Neural cell (in vitro differentiated cells): ENCODE measurements around the gene CPSF4L. TPM values are rescaled to one million over a fixed set of nuclear protein-coding genes. Genes with fewer than 3 reads are reported as not detected.

ENCODE experiments used
- H2AFZ ChIP-seq: fragments of 200-600, 300-800 bp; sonication (generic), shearing (Covaris generic); 2 replicates; pipeline ENCODE4 v1.6.0; 2014; ENCODE audit warnings: low read depth, mild to moderate bottlenecking, antibody characterized with exemption, low read length, moderate library complexity
- H3F3A ChIP-seq: fragments of 200-600 bp; shearing (Covaris generic); 2 replicates; pipeline ENCODE4 v1.6.1; 2016; ENCODE audit warnings: mild to moderate bottlenecking, moderate library complexity, mixed read lengths, antibody characterized with exemption, low read length; ENCODE audit not compliant: insufficient read depth, poor library complexity, severe bottlenecking
- H3K27ac ChIP-seq: fragments of 200-600, 300-800 bp; sonication (generic), shearing (Covaris generic); 2 replicates; pipeline ENCODE4 v1.5.1; 2014; ENCODE audit warnings: mild to moderate bottlenecking, low read length, moderate library complexity
- H3K27me3 ChIP-seq: fragments of 300-800, 200-600 bp; sonication (generic), shearing (Covaris generic); 2 replicates; pipeline ENCODE4 v1.6.0; 2014; ENCODE audit warnings: mild to moderate bottlenecking, low read depth, low read length, moderate library complexity; ENCODE audit not compliant: insufficient read depth
- H3K36me3 ChIP-seq: fragments of 300-800, 200-600 bp; sonication (generic), shearing (Covaris generic); 2 replicates; pipeline ENCODE4 v1.5.1; 2014; ENCODE audit warnings: mild to moderate bottlenecking, antibody characterized with exemption, low read length, moderate library complexity; ENCODE audit not compliant: insufficient read depth
- H3K4me2 ChIP-seq: fragments of 300-800, 200-600 bp; sonication (generic), shearing (Covaris generic); 2 replicates; pipeline ENCODE4 v1.6.0; 2014; ENCODE audit warnings: mild to moderate bottlenecking, low read length
- H3K4me3 ChIP-seq: fragments of 300-800, 200-600 bp; sonication (generic), shearing (Covaris generic); 2 replicates; pipeline ENCODE4 v1.5.1; 2014; ENCODE audit warnings: mild to moderate bottlenecking, low read length, moderate library complexity
- H3K79me2 ChIP-seq: fragments of 200-600 bp; shearing (Covaris generic); replicated peaks from 2 replicates; pipeline ENCODE4 v1.6.0; 2014; ENCODE audit warnings: mild to moderate bottlenecking, low read length, moderate library complexity; ENCODE audit not compliant: insufficient read depth
- H3K9ac ChIP-seq: fragments of 300-800, 200-600 bp; sonication (generic), shearing (Covaris generic); 2 replicates; pipeline ENCODE4 v1.6.1; 2016; ENCODE audit warnings: mild to moderate bottlenecking, low read length, mixed read lengths
- H3K9me2 ChIP-seq: fragments of 200-600 bp; shearing (Covaris generic); 2 replicates; pipeline ENCODE4 v1.6.1; 2016; ENCODE audit warnings: mild to moderate bottlenecking, low read length, mixed read lengths; ENCODE audit not compliant: insufficient read depth
- H3K9me3 ChIP-seq: fragments of 200-600, 300-800 bp; sonication (generic), shearing (Covaris generic); 2 replicates; pipeline ENCODE4 v1.6.1; 2016; ENCODE audit warnings: mild to moderate bottlenecking, mixed run types, low read length, moderate library complexity, mixed read lengths
- H4K20me1 ChIP-seq: fragments of 200-600 bp; shearing (Covaris generic); 2 replicates; pipeline ENCODE4 v1.6.1; 2016; ENCODE audit warnings: mild to moderate bottlenecking, mixed run types; ENCODE audit not compliant: insufficient read depth
- EP300 ChIP-seq: fragments of 450-650 bp; conservative IDR thresholded peaks from 2 replicates; pipeline ENCODE4 v1.6.1; 2014; ENCODE audit warnings: antibody characterized with exemption, mild to moderate bottlenecking, moderate library complexity; ENCODE audit not compliant: poor library complexity, severe bottlenecking
- EZH2 ChIP-seq: fragments of 200-600, 300-800 bp; shearing (Covaris generic), sonication (generic); IDR thresholded peaks from 2 replicates; pipeline ENCODE4 v1.6.1; 2014; ENCODE audit warnings: antibody characterized with exemption, low read length, borderline replicate concordance, mild to moderate bottlenecking; ENCODE audit not compliant: insufficient read depth, poor library complexity, severe bottlenecking
- MXI1 ChIP-seq: fragments of 450-650 bp; conservative IDR thresholded peaks from 2 replicates; pipeline ENCODE4 v1.6.1; 2014; ENCODE audit warnings: antibody characterized with exemption, mild to moderate bottlenecking; ENCODE audit not compliant: poor library complexity, severe bottlenecking
- POLR2AphosphoS5 ChIP-seq: IDR thresholded peaks from 2 replicates; pipeline ENCODE4 v1.6.1; 2012
- RAD21 ChIP-seq: fragments of 450-650 bp; conservative IDR thresholded peaks from 2 replicates; pipeline ENCODE4 v1.6.1; 2014; ENCODE audit warnings: antibody characterized with exemption, mild to moderate bottlenecking, moderate library complexity
- SMC3 ChIP-seq: fragments of 450-650 bp; conservative IDR thresholded peaks from 2 replicates; pipeline ENCODE4 v1.6.1; 2014; ENCODE audit warnings: antibody characterized with exemption, mild to moderate bottlenecking, moderate library complexity; ENCODE audit not compliant: poor library complexity
- TAF1 ChIP-seq: IDR thresholded peaks from 2 replicates; pipeline ENCODE4 v1.6.1; 2012; ENCODE audit warnings: low read depth
- polyA plus RNA-seq: library from polyadenylated mRNA; depleted of rRNA; stranded (reverse); fragments of >200 nt; gene quantifications from 2 replicates; pipeline ENCODE4 v1.2.3, GENCODE V29; 2014
- TF ChIP-seq, protein P1 (sequence below): fragments of 450-650 bp; IDR thresholded peaks from 2 replicates; pipeline ENCODE4 v1.5.1; 2014; ENCODE audit warnings: antibody characterized with exemption, mild to moderate bottlenecking, moderate library complexity; ENCODE audit not compliant: poor library complexity, severe bottlenecking
- TF ChIP-seq, protein P2 (sequence below): IDR thresholded peaks from 2 replicates; pipeline ENCODE4 v1.6.1; 2012; ENCODE audit warnings: borderline replicate concordance

CPSF4L gene
- polyA plus RNA-seq, 1 donor from 2014 or later = not detected

DNA sequence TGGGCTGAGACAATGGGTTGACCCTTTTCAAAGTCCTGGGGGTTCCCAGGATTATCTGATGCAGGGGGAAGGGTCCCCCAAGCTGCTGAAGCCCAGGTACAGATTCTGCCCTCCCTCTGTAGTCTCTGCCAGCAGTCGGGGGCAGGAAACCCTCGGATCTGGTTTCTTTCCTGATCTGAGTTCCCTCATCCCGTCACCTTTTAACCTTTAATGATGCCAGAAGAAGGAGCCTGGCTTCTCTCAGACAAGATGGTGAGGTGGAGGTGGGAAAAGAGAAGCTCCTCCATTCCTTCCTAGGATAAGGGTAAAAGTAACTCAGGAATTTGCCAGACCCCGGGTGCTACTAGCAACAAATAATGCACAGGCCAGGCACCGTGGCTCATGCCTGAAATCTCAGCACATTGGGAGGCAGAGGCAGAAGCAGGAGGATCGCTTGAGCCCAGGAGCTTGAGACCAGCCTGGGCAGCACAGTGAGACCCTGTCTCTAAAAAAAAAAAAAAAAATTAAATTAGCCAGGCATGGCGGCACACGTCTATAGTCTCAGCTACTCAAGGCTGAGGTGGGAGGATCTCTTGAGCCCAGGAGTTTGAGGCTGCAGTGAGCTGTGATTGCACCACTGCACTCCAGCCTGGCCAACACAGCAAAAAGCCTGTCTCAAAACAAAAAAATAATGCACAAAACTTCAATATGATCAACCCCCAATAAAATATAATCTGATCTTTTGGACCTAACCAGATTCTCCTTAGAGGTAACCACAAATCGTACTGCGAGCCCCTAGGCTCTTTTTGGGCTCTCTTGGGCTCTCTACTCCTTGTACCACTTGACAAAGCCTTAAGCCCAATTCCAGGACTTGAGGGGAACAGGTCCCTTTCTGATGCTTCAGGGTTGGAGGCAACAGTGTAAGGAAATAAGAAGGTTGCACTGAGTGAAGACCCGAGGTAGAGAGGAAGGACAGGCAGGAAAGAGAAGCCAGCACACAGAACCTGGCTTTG lies 44.5 kb upstream of the CPSF4L start:
- Histone ChIP-seq H3K4me2 (no peak overlapping the region), H4K20me1 (no peaks in the 10 kb centered on the region), H3K27me3 (no peaks in the 10 kb centered on the region), H3K36me3 (no peaks in the 10 kb centered on the region), H3F3A (no peaks in the 10 kb centered on the region), H3K9me3 (no peaks in the 10 kb centered on the region), H3K9me2 (no peaks in the 10 kb centered on the region), H3K4me3 (no peak overlapping the region), H2AFZ (no peak overlapping the region), H3K27ac (no peak overlapping the region), H3K9ac (no peak overlapping the region), H3K79me2 (peaks cover 82% of the 10 kb centered on the region)
- no peak for TF ChIP-seq EP300
- no peak for TF ChIP-seq POLR2AphosphoS5
- TF ChIP-seq RAD21 = no peak
- no peak for TF ChIP-seq TAF1
- no peak for TF ChIP-seq EZH2
- TF ChIP-seq, protein P1, sequence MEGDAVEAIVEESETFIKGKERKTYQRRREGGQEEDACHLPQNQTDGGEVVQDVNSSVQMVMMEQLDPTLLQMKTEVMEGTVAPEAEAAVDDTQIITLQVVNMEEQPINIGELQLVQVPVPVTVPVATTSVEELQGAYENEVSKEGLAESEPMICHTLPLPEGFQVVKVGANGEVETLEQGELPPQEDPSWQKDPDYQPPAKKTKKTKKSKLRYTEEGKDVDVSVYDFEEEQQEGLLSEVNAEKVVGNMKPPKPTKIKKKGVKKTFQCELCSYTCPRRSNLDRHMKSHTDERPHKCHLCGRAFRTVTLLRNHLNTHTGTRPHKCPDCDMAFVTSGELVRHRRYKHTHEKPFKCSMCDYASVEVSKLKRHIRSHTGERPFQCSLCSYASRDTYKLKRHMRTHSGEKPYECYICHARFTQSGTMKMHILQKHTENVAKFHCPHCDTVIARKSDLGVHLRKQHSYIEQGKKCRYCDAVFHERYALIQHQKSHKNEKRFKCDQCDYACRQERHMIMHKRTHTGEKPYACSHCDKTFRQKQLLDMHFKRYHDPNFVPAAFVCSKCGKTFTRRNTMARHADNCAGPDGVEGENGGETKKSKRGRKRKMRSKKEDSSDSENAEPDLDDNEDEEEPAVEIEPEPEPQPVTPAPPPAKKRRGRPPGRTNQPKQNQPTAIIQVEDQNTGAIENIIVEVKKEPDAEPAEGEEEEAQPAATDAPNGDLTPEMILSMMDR = no peak
- no peak for TF ChIP-seq MXI1
- TF ChIP-seq, protein P2, sequence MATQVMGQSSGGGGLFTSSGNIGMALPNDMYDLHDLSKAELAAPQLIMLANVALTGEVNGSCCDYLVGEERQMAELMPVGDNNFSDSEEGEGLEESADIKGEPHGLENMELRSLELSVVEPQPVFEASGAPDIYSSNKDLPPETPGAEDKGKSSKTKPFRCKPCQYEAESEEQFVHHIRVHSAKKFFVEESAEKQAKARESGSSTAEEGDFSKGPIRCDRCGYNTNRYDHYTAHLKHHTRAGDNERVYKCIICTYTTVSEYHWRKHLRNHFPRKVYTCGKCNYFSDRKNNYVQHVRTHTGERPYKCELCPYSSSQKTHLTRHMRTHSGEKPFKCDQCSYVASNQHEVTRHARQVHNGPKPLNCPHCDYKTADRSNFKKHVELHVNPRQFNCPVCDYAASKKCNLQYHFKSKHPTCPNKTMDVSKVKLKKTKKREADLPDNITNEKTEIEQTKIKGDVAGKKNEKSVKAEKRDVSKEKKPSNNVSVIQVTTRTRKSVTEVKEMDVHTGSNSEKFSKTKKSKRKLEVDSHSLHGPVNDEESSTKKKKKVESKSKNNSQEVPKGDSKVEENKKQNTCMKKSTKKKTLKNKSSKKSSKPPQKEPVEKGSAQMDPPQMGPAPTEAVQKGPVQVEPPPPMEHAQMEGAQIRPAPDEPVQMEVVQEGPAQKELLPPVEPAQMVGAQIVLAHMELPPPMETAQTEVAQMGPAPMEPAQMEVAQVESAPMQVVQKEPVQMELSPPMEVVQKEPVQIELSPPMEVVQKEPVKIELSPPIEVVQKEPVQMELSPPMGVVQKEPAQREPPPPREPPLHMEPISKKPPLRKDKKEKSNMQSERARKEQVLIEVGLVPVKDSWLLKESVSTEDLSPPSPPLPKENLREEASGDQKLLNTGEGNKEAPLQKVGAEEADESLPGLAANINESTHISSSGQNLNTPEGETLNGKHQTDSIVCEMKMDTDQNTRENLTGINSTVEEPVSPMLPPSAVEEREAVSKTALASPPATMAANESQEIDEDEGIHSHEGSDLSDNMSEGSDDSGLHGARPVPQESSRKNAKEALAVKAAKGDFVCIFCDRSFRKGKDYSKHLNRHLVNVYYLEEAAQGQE = no peak
- no peak for TF ChIP-seq SMC3

DNA sequence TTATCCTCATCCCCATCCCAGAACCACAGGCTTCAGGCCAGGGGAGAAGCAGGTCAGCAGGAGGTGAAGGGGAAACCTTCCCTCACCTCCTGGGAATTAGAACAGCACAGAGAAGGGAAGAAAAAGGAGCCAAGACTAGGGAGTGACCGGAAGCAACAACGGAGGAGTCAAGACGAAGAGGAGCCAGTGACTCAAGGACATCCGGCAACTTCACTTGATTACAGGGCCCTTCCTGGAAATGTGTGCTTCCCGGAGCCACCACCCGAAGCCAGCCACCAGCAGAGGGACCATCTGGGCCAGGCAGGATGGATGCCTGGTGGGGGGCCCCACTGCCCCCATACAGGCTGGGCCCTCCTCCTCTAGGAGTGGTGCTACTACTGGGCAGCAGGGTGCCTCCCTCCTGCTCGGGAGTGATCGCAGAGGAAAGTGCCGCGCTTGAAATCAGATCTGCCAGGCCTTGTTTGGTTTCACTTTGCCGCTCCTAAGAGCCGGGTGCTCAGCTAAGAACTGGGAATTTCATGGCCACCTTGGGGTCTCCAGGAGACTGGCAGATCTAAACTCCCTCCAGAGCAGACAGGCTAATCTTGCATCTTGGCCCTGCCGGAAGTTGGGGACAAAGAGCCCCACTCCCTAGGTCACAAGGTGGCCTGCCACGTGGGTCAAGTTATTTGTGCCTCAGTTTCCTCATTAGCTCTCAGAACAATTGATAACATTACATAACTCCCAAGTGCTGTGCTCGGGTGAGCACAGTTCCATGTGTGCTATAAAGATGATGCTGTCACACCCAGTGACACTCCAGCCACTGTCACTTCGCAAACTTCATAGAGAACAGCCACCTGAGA lies 43.5 kb upstream of the CPSF4L start:
- no peaks in the 10 kb centered on the region for H3K27me3 ChIP-seq
- H2AFZ ChIP-seq = no peak overlapping the region
- H3K4me3 ChIP-seq = no peak overlapping the region
- H3K79me2 ChIP-seq = peaks cover 89% of the 10 kb centered on the region
- no peak overlapping the region for H3K27ac ChIP-seq
- TF ChIP-seq MXI1 (no peak), TAF1 (no peak), POLR2AphosphoS5 (no peak), RAD21 (no peak), EP300 (no peak), EZH2 (no peak)
- TF ChIP-seq, protein P2 = no peak
- TF ChIP-seq, protein P1 = no peak
- H3K4me2 ChIP-seq = no peak overlapping the region
- no peaks in the 10 kb centered on the region for H4K20me1 ChIP-seq
- no peak overlapping the region for H3K9ac ChIP-seq
- no peaks in the 10 kb centered on the region for H3K9me2 ChIP-seq
- H3K9me3 ChIP-seq = no peaks in the 10 kb centered on the region
- no peaks in the 10 kb centered on the region for H3F3A ChIP-seq
- H3K36me3 ChIP-seq = no peaks in the 10 kb centered on the region
